Measurements from ENCODE around the gene SETDB2.

Gene SETDB2

GRCh38 chr13:49429121-49429520 lies 15.0 kb upstream of the SETDB2 start:
- DNase-seq (ENCODE audit: low read depth in 2 of 2, low spot score in 1 of 2), result no peak

GRCh38 chr13:49435992-49436391 lies 8.1 kb upstream of the SETDB2 start:
- no peak for DNase-seq (ENCODE audit: low read depth in 2 of 2, low spot score in 1 of 2)

GRCh38 chr13:49436890-49437289 lies 7.2 kb upstream of the SETDB2 start:
- DNase-seq (ENCODE audit: low read depth in 2 of 2, low spot score in 1 of 2), result no peak

GRCh38 chr13:49437705-49438104 lies 6.4 kb upstream of the SETDB2 start:
- no peak for DNase-seq (ENCODE audit: low read depth in 2 of 2, low spot score in 1 of 2)

GRCh38 chr13:49439609-49440008 lies 4.5 kb upstream of the SETDB2 start:
- no peak for DNase-seq (ENCODE audit: low read depth in 2 of 2, low spot score in 1 of 2)

- DNase-seq (ENCODE audit: low read depth in 2 of 2, low spot score in 1 of 2), result no peak
Observed at GRCh38 chr13:49441312-49441711, 2.8 kb upstream of the SETDB2 start.

GRCh38 chr13:49441846-49442245 lies 2.2 kb upstream of the SETDB2 start:
- DNase-seq (ENCODE audit: low read depth in 2 of 2, low spot score in 1 of 2), result no peak

- no peak for DNase-seq (ENCODE audit: low read depth in 2 of 2, low spot score in 1 of 2)
Observed at GRCh38 chr13:49443357-49443703, 744 bp upstream of the SETDB2 start.

GRCh38 chr13:49444524-49445395 lies 686 bp downstream of the SETDB2 start:
- no peak for DNase-seq (ENCODE audit: low read depth in 2 of 2, low spot score in 1 of 2)

- DNase-seq (ENCODE audit: low read depth in 2 of 2, low spot score in 1 of 2), result no peak
Observed at GRCh38 chr13:49446473-49446872, 2.4 kb downstream of the SETDB2 start.

GRCh38 chr13:49448753-49449152 lies 4.7 kb downstream of the SETDB2 start:
- DNase-seq (ENCODE audit: low read depth in 2 of 2, low spot score in 1 of 2), result no peak

- DNase-seq (ENCODE audit: low read depth in 2 of 2, low spot score in 1 of 2), result no peak
Observed at GRCh38 chr13:49450105-49450819, 6.2 kb downstream of the SETDB2 start.

- DNase-seq (ENCODE audit: low read depth in 2 of 2, low spot score in 1 of 2), result no peak
Observed at GRCh38 chr13:49452725-49453457, 8.8 kb downstream of the SETDB2 start.

GRCh38 chr13:49453465-49453864 lies 9.4 kb downstream of the SETDB2 start:
- no peak for DNase-seq (ENCODE audit: low read depth in 2 of 2, low spot score in 1 of 2)

GRCh38 chr13:49454388-49455006 lies 10.4 kb downstream of the SETDB2 start:
- DNase-seq (ENCODE audit: low read depth in 2 of 2, low spot score in 1 of 2), result no peak

- no peak for DNase-seq (ENCODE audit: low read depth in 2 of 2, low spot score in 1 of 2)
Observed at GRCh38 chr13:49455007-49455398, 10.9 kb downstream of the SETDB2 start.

GRCh38 chr13:49456156-49456555 lies 12.1 kb downstream of the SETDB2 start:
- DNase-seq (ENCODE audit: low read depth in 2 of 2, low spot score in 1 of 2), result no peak

GRCh38 chr13:49457221-49457620 lies 13.1 kb downstream of the SETDB2 start:
- no peak for DNase-seq (ENCODE audit: low read depth in 2 of 2, low spot score in 1 of 2)

GRCh38 chr13:49459580-49459979 lies 15.5 kb downstream of the SETDB2 start:
- DNase-seq (ENCODE audit: low read depth in 2 of 2, low spot score in 1 of 2), result no peak

GRCh38 chr13:49464085-49464484 lies 20.0 kb downstream of the SETDB2 start:
- no peak for DNase-seq (ENCODE audit: low read depth in 2 of 2, low spot score in 1 of 2)

GRCh38 chr13:49464621-49465325 lies 20.7 kb downstream of the SETDB2 start:
- no peak for DNase-seq (ENCODE audit: low read depth in 2 of 2, low spot score in 1 of 2)

All from stimulated activated CD8-positive, alpha-beta memory T cell treated with anti-CD3 and anti-CD28 coated beads, Interleukin-4, amount 100 ng/mL, for 1 hour (primary cell).